ENCODE measurements around the gene METAP1. TPM values are rescaled to one million over a fixed set of nuclear protein-coding genes. Genes with fewer than 3 reads are reported as not detected.
"Not testable (repeated sequence)": the region's sequence is repeated elsewhere in the genome, so short reads cannot be mapped to it uniquely, and the experiment has no call there.

The METAP1 gene
- total RNA-seq, 1 donor from 2014 or later = 41.9 TPM

GRCh38 chr4:99021386-99021785, 25.9 kb downstream of the METAP1 start:
- DNase-seq (ENCODE audit: low read depth) (no peak), FAIRE-seq (no peak)
- TF ChIP-seq, protein P1, sequence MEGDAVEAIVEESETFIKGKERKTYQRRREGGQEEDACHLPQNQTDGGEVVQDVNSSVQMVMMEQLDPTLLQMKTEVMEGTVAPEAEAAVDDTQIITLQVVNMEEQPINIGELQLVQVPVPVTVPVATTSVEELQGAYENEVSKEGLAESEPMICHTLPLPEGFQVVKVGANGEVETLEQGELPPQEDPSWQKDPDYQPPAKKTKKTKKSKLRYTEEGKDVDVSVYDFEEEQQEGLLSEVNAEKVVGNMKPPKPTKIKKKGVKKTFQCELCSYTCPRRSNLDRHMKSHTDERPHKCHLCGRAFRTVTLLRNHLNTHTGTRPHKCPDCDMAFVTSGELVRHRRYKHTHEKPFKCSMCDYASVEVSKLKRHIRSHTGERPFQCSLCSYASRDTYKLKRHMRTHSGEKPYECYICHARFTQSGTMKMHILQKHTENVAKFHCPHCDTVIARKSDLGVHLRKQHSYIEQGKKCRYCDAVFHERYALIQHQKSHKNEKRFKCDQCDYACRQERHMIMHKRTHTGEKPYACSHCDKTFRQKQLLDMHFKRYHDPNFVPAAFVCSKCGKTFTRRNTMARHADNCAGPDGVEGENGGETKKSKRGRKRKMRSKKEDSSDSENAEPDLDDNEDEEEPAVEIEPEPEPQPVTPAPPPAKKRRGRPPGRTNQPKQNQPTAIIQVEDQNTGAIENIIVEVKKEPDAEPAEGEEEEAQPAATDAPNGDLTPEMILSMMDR (IDR thresholded peaks at IDR 0.05; ENCODE audit: insufficient read depth, low read length, severe bottlenecking) = no peak
- Histone ChIP-seq H3K27me3 (ENCODE audit: control insufficient read depth, insufficient read depth, low read length) (no peaks in the 10 kb centered on the region), H3K36me3 (ENCODE audit: control insufficient read depth, insufficient read depth, low read length) (peaks cover 2% of the 10 kb centered on the region), H3K4me3 (ENCODE audit: low read depth, low read length) (no peak overlapping the region)

DNA sequence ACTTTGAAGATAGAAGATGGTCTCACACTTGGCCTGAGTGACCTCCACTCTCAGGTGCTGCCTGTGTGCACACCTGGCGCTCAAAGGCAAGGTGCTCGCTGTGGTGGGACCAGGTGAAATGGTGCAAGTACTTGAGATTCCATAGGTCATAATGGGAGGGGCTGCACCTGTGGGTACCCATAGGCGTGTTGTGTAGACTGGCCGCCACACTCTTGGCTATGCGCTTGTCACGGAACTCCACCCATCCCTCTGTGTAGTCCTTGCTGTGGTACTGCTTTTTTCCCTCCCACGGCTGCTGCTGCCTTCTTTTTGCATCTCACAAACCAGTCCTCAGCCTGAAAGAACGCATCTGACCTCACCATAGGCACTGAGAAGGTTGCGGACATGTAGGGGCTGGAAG, 27.0 kb downstream of the METAP1 start:
- Histone ChIP-seq H3K4me3 (ENCODE audit: low read depth, low read length) (no peak overlapping the region), H3K27me3 (ENCODE audit: control insufficient read depth, insufficient read depth, low read length) (no peaks in the 10 kb centered on the region), H3K36me3 (ENCODE audit: control insufficient read depth, insufficient read depth, low read length) (peaks cover 2% of the 10 kb centered on the region)
- TF ChIP-seq, protein P1 (IDR thresholded peaks at IDR 0.05; ENCODE audit: insufficient read depth, low read length, severe bottlenecking) = no peak
- no peak for FAIRE-seq
- no peak for DNase-seq (ENCODE audit: low read depth)

DNA sequence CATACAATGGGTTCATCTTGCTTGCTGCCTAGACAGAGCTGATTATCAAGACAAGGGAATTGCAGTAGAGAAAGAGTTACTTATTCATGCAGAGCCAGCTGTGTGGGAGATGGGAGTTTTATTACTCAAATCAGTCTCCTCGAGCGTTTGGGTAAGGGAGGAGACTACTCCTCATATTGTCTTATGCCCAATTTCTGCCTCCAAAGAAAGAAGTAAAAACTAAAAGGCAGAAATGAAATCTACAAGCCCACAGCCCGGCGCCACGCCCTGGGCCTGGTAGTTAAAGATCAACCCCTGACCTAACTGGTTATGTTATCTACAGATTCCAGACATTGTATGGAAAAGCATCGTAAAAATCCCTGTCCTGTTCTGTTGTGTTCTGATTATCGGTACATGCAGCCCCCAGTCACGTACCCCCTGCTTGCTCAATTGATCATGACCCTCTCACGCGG, 28.3 kb downstream of the METAP1 start:
- H3K36me3 ChIP-seq (ENCODE audit: control insufficient read depth, insufficient read depth, low read length); H3K4me3 ChIP-seq (ENCODE audit: low read depth, low read length); DNase-seq (ENCODE audit: low read depth); FAIRE-seq; H3K27me3 ChIP-seq (ENCODE audit: control insufficient read depth, insufficient read depth, low read length): not testable (repeated sequence)

DNA sequence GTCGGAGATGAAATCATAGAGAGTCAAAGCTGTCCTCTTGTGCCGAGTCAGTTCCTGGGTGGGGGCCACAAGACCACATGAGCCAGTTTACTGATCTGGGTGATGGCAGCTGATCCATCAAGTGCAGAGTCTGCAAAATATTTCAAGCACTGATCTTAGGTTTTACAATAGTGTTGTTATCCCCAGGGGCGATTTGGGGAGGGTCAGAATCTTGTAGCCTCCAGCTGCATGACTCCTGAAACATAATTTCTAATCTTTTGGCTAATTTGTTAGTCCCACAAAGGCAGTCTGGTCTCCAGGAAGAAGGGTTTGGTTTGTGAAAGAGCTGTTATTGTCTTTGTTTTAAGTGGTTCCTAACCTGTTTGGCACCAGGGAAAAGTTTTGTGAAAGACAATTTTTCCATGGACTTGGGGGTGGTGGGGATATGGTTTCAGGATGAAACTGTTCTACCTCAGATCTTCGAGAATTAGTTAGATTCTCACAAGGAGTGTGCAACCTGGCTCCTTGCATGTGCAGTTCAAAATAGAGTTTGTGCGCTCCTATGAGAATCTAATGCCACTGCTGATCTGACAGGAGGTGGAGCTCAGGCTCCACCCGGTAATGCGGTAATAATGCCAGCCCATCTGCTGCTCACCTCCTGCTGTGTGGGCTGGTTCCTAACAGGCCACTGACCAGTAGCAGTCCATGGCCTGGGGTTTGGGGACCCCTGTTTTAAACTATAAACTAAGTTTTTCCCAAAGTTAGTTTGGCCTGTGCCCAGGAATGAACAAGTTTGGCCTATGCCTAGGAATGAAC, 29.2 kb downstream of the METAP1 start:
- TF ChIP-seq, protein P1 (IDR thresholded peaks at IDR 0.05; ENCODE audit: insufficient read depth, low read length, severe bottlenecking) = peak; percentile 5
- FAIRE-seq = no peak
- Histone ChIP-seq H3K36me3 (ENCODE audit: control insufficient read depth, insufficient read depth, low read length) (peaks cover 2% of the 10 kb centered on the region), H3K4me3 (ENCODE audit: low read depth, low read length) (no peak overlapping the region), H3K27me3 (ENCODE audit: control insufficient read depth, insufficient read depth, low read length) (no peaks in the 10 kb centered on the region)
- peak; percentile 24 for DNase-seq (ENCODE audit: low read depth)

DNA sequence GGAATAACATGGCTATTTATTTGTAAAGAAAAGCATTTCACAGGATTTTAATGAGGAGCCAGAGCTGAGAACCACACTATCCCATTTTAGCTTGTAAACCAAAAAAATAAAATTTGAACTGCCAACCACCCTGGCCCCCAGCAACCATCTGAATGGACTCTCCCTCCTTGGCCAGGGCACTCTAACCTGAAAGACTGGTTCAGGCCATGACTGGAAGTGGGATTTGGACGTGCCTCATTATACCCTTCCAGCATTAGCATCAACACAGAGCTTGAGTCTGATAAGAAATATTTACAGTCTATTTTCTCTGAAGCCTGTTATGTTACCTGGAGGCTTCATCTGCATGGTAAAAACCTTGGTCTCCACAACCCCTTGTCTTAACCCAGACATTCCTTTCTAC, 30.0 kb downstream of the METAP1 start:
- Histone ChIP-seq H3K4me3 (ENCODE audit: low read depth, low read length) (no peak overlapping the region), H3K27me3 (ENCODE audit: control insufficient read depth, insufficient read depth, low read length) (no peaks in the 10 kb centered on the region), H3K36me3 (ENCODE audit: control insufficient read depth, insufficient read depth, low read length) (peaks cover 2% of the 10 kb centered on the region)
- FAIRE-seq (no peak), DNase-seq (ENCODE audit: low read depth) (peak; percentile 11)
- TF ChIP-seq, protein P1 (IDR thresholded peaks at IDR 0.05; ENCODE audit: insufficient read depth, low read length, severe bottlenecking) = no peak

DNA sequence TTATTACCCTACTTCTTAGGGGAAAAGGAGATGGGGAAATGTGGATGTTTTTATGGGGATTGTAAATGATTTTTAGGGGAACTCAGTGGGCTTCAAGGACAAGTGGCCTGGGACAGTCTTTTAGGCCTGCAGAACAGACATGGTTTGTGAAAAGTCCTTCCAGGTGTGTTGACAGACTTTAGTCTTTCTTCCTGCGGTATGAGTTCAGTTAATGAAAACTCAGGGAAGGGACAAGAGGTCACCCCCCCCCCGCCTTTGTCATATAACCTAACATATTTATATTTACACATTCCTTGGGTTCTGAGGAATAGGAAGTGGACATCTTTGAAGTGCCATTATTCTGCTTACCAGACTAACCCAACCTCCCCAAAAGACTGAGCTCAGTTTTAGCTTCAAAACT, 31.8 kb downstream of the METAP1 start:
- Histone ChIP-seq H3K4me3 (ENCODE audit: low read depth, low read length) (no peak overlapping the region), H3K27me3 (ENCODE audit: control insufficient read depth, insufficient read depth, low read length) (no peaks in the 10 kb centered on the region), H3K36me3 (ENCODE audit: control insufficient read depth, insufficient read depth, low read length) (no peaks in the 10 kb centered on the region)
- TF ChIP-seq, protein P1 (IDR thresholded peaks at IDR 0.05; ENCODE audit: insufficient read depth, low read length, severe bottlenecking) = no peak
- DNase-seq (ENCODE audit: low read depth) (no peak), FAIRE-seq (no peak)
